Smooth muscle cell (in vitro differentiated cells): Measurements from ENCODE around the gene DNAJC18. TPM values are rescaled to one million over a fixed set of nuclear protein-coding genes. Genes with fewer than 3 reads are reported as not detected.
A peak's percentile ranks its signal among the peaks of the same experiment; 100 is the strongest.

Experiments
- DNase-seq: peaks from one replicate; lab custom pipeline; 2025; ENCODE audit not compliant: unreplicated experiment; lab: John Stamatoyannopoulos, UW
- H2AFZ ChIP-seq: fragments of 200-600 bp; sonication (generic); 2 replicates; pipeline ENCODE4 v1.6.0; 2016; ENCODE audit warnings: antibody characterized with exemption, low read depth, mild to moderate bottlenecking
- H3F3A ChIP-seq: fragments of 200-600 bp; sonication (generic); 2 replicates; pipeline ENCODE4 v1.6.0; 2017; ENCODE audit warnings: antibody characterized with exemption, low read depth
- H3K27ac ChIP-seq: fragments of 200-600 bp; sonication (generic); 2 replicates; pipeline ENCODE4 v1.5.1; 2016; ENCODE audit warnings: low read depth, mild to moderate bottlenecking
- H3K27me3 ChIP-seq: fragments of 200-600 bp; sonication (generic); 2 replicates; pipeline ENCODE4 v1.6.1; 2016; ENCODE audit warnings: low read depth, mild to moderate bottlenecking
- H3K36me3 ChIP-seq: fragments of 200-600 bp; sonication (generic); 2 replicates; pipeline ENCODE4 v1.5.1; 2016; ENCODE audit warnings: low read depth
- H3K4me1 ChIP-seq: fragments of 200-600 bp; sonication (generic); 2 replicates; pipeline ENCODE4 v1.5.1; 2016; ENCODE audit warnings: low read depth
- H3K4me2 ChIP-seq: fragments of 200-600 bp; sonication (generic); 2 replicates; pipeline ENCODE4 v1.6.0; 2016; ENCODE audit warnings: mild to moderate bottlenecking
- H3K4me3 ChIP-seq: fragments of 200-600 bp; sonication (generic); 2 replicates; pipeline ENCODE4 v1.5.1; 2016; ENCODE audit warnings: mild to moderate bottlenecking
- H3K79me2 ChIP-seq: fragments of 200-600 bp; sonication (generic); 2 replicates; pipeline ENCODE4 v1.6.0; 2016; ENCODE audit warnings: low read depth, mild to moderate bottlenecking
- H3K9ac ChIP-seq: fragments of 200-600 bp; sonication (generic); 2 replicates; pipeline ENCODE4 v1.6.0; 2016; ENCODE audit warnings: low read depth
- H3K9me3 ChIP-seq: fragments of 200-600 bp; sonication (generic); replicated peaks from 2 replicates; pipeline ENCODE4 v1.5.1; 2016; ENCODE audit warnings: low read depth
- H4K20me1 ChIP-seq: fragments of 200-600 bp; sonication (generic); 2 replicates; pipeline ENCODE4 v1.6.0; 2016; ENCODE audit warnings: low read depth
- WGBS: methylation state at CpG from one replicate; pipeline ENCODE4 v1.1.7; 2016; ENCODE audit warnings: low lambda C conversion rate; 5-methylcytosine and 5-hydroxymethylcytosine counted together
- polyA plus RNA-seq: library from polyadenylated mRNA; unstranded; fragments of >200 nt; fragmentation: Nextera tagmentation; extraction: Ambion mirVana; gene quantifications from 2 replicates; pipeline ENCODE4 v1.2.1, GENCODE V29; 2016
- total RNA-seq: library from RNA; depleted of rRNA; stranded (reverse); fragments of >200 nt; gene quantifications from 2 replicates; pipeline ENCODE4 v1.2.3, GENCODE V29; 2014
- TF ChIP-seq, protein P1 (sequence below): fragments of 200-600 bp; sonication (generic); IDR thresholded peaks from 2 replicates; pipeline ENCODE4 v1.5.1; 2017; ENCODE audit warnings: borderline replicate concordance, mild to moderate bottlenecking, antibody characterized with exemption; ENCODE audit not compliant: insufficient read depth, poor library complexity, severe bottlenecking

Gene DNAJC18
- total and polyA plus RNA-seq, 2 experiments from 2014 or later: 9.6 to 16.9 TPM

DNA sequence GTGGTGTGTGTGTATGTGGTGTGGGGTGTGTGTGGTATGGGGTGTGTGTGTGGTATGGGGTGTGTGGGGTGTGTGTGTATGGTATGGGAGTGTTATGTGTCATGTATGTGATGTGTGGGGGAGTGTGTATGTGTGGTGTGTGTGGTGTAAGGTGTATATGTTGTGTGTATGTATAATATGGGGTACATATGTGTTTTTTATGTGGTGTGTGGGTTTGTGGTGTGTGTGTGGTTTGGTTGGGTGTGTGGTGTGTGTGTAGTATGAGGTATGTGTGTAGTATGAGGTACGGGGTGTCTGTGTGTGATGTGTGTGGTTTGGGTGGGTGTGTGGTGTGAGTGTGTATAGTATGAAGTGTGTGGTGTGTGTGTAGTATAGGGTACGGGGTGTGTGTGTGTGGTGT lies 11.9 kb upstream of the DNAJC18 start:
- TF ChIP-seq, protein P1, sequence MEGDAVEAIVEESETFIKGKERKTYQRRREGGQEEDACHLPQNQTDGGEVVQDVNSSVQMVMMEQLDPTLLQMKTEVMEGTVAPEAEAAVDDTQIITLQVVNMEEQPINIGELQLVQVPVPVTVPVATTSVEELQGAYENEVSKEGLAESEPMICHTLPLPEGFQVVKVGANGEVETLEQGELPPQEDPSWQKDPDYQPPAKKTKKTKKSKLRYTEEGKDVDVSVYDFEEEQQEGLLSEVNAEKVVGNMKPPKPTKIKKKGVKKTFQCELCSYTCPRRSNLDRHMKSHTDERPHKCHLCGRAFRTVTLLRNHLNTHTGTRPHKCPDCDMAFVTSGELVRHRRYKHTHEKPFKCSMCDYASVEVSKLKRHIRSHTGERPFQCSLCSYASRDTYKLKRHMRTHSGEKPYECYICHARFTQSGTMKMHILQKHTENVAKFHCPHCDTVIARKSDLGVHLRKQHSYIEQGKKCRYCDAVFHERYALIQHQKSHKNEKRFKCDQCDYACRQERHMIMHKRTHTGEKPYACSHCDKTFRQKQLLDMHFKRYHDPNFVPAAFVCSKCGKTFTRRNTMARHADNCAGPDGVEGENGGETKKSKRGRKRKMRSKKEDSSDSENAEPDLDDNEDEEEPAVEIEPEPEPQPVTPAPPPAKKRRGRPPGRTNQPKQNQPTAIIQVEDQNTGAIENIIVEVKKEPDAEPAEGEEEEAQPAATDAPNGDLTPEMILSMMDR: no peak

DNA sequence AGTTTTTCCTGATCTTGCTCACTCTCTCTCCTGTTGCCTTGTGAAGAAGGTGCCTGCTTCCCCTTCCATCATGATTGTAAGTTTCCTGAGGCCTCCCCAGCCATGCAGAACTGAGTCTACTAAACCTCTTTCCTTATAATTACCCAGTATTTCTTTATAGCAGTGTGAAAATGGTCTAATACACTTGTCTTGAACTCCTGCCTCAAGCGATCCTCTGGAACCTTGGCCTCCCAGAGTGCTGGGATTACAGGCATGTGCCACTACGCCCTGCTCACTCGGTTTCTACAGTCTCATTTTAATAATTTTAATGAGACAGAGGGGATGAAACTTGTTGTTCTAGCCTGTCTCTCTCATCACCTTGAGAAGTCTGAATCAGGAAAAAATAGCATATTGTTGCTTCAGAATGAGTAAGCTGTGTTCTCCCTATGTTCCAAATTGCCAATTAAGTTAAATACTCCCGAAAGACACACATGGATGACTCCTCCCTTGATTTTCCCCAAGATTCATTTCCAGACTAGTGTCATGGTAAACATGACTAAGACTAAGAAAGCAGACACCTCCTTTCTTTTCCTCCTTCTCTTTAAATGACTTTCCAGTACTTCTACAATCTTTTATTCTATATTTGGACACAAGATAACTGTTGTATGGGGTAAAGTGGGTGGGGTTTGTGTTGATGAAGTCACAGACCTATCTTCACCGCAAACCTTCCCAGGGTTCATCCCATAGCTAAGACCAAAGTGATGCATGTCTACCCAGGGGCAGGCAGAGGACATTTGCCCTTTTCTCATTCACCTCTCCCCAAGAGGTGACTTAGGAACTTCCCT lies 7.8 kb upstream of the DNAJC18 start:
- no peaks in the 10 kb centered on the region for H3K9me3 ChIP-seq
- no peaks in the 10 kb centered on the region for H3K79me2 ChIP-seq
- H3K36me3 ChIP-seq: no peaks in the 10 kb centered on the region
- H4K20me1 ChIP-seq: no peaks in the 10 kb centered on the region
- peak overlapping the region; percentile 94 for H3K27ac ChIP-seq
- H3K4me1 ChIP-seq: peaks cover 8% of the 10 kb centered on the region
- H3K4me2 ChIP-seq: peak overlapping the region; percentile 65
- no peak overlapping the region for H2AFZ ChIP-seq
- TF ChIP-seq, protein P1: no peak
- WGBS: 72% methylated on average over 5 of the region's 5 CpGs
- no peaks in the 10 kb centered on the region for H3K27me3 ChIP-seq
- H3K9ac ChIP-seq: peak overlapping the region; percentile 77
- H3F3A ChIP-seq: peaks cover 10% of the 10 kb centered on the region
- no peak overlapping the region for H3K4me3 ChIP-seq
- DNase-seq: no peak

More for the DNA sequence above, 11.9 kb upstream of the DNAJC18 start:
- H3K27ac ChIP-seq: no peak overlapping the region
- H2AFZ ChIP-seq: no peak overlapping the region
- no peaks in the 10 kb centered on the region for H4K20me1 ChIP-seq
- H3F3A ChIP-seq: peaks cover under 1% of the 10 kb centered on the region
- no peak overlapping the region for H3K4me3 ChIP-seq
- H3K4me1 ChIP-seq: peaks cover 3% of the 10 kb centered on the region
- H3K36me3 ChIP-seq: no peaks in the 10 kb centered on the region
- H3K79me2 ChIP-seq: no peaks in the 10 kb centered on the region
- H3K9ac ChIP-seq: no peak overlapping the region
- H3K4me2 ChIP-seq: no peak overlapping the region
- H3K9me3 ChIP-seq: no peaks in the 10 kb centered on the region
- DNase-seq: no peak
- no peaks in the 10 kb centered on the region for H3K27me3 ChIP-seq
- WGBS: 92% methylated on average over 1 of the region's 2 CpGs

DNA sequence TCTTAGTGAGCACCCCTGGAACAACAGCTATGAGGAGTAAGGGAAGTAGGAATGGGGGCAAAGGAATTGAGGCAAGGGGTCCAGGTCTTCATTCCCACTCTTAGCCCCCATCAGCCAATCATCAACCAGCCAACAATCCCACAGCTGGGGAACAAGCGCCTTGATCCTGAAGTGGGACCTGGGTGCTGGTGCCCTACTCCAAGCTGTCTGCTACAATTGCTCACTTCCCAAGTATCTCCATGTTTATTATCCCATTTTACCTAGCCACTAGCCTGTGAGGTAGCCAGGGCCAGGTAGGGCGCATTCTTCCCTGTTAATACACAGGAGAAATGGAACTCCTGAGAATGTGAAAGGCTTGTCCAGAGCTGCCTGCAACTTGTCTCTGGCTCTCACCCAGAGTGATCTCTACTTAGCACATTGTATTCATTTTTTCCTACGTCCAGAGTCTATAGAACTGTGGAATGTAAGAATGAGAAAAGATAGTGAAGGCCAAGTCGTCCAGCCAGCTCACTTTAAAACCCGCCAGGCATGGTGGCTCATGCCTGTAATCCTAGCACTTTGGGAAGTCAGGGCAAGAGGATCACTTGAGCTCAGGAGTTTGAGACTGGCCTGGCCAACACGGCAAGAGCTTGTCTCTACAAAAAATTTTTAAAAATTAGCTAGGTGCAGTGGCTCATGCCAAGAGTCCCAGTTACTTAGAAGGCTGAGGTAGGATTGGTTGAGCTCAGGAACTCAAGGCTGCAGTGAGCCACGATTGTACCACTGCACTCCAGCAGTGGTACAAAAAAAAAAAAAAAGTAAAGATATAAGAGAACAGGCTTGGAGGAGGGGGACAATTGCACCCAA lies 6.2 kb upstream of the DNAJC18 start:
- peak overlapping the region; percentile 37 for H3K9ac ChIP-seq
- H2AFZ ChIP-seq: no peak overlapping the region

More for the DNA sequence above, 6.2 kb upstream of the DNAJC18 start:
- Histone ChIP-seq H3K27ac (peak overlapping the region; percentile 94), H3K4me2 (peak overlapping the region; percentile 43), H3K4me3 (no peak overlapping the region), H4K20me1 (no peaks in the 10 kb centered on the region), H3K9me3 (no peaks in the 10 kb centered on the region), H3K4me1 (peaks cover 8% of the 10 kb centered on the region), H3K36me3 (no peaks in the 10 kb centered on the region), H3K27me3 (no peaks in the 10 kb centered on the region), H3F3A (peaks cover 10% of the 10 kb centered on the region), H3K79me2 (no peaks in the 10 kb centered on the region)
- TF ChIP-seq, protein P1: no peak
- no peak for DNase-seq
- 36% methylated on average over 7 of the region's 7 CpGs for WGBS
